ENCODE results near the gene CCL14.

CCL14 gene

GRCh38 chr17:35988164-35988563 lies 1.6 kb upstream of the CCL14 start:
- DNase-seq: no peak

DNA sequence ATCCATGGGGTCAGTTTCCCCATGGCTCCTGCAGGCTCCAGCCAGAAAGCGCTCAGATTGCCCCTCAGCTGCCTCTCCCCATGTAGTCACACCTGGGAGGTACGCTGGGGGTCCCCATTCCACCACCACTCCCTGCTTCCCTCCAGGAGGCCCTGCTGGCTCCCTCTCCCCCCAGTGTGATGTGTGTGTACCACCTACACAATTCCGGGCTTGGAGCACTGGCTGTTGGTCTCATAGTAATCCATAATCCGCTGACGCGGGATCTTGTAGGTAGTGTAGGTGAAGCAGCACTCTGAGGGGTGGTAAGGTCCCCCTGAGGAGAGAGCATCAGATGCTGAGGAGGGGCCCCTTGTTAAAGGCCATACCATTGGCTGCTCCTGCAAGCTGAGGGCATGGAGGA lies 2.4 kb downstream of the CCL14 start:
- DNase-seq: no peak

GRCh38 chr17:35982409-35983191 lies 3.9 kb downstream of the CCL14 start:
- no peak for DNase-seq

GRCh38 chr17:35981908-35982330 lies 4.6 kb downstream of the CCL14 start:
- DNase-seq: no peak

- DNase-seq: no peak
Observed at GRCh38 chr17:35981246-35981645, 5.3 kb downstream of the CCL14 start, which contains the start of gene CCL16. Gene CCL16, minus strand, starts transcription at chr17:35981497. Its CDS starts 77 bp downstream, at chr17:35981420.

- no peak for DNase-seq
Observed at GRCh38 chr17:35978346-35978745, 8.2 kb downstream of the CCL14 start.

- no peak for DNase-seq
Observed at GRCh38 chr17:35977509-35977908, 9.0 kb downstream of the CCL14 start.

DNA sequence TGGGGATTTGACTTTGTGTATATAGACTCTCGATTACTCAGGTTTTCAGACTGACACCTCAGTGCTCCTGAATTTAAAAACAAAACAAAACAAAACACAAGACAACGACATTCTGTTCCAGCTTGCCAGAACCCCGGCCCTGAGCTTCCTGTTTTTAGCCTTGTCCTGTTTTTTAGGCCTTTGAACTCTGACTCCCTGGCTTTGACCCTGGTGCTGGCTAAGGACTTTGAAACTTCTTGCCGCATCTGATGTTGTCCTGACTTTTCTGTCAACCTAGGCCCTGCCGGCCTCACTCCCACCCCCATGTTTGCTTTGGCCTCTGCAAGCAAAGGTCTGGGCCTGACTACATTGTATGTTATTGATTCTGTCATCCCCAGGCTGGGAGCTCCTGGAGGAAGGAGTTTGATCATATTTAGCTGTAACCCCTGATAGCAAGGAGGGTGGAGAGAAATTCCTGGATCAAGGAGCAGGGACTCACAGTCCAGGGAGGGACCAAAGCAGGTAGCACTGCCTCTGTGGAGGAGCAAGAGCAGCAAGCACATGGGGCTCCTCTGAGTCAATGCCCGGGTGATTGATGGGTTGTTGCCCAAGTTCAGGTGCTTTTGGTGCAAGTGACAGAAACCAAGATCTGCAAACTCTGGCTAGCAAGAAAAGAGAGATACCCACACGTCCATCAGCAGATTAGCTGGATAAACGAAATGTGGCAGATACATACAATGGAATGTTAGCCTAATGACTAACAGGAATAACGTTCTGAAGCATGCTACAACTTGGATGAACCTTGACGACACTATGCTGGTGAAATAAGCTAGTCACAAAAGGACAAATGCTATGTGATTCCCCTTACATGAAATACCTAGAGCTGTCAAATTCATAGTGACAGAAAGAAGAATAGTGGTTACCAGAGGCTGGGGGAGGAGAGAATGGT lies 12.9 kb downstream of the CCL14 start:
- no peak for DNase-seq

DNA sequence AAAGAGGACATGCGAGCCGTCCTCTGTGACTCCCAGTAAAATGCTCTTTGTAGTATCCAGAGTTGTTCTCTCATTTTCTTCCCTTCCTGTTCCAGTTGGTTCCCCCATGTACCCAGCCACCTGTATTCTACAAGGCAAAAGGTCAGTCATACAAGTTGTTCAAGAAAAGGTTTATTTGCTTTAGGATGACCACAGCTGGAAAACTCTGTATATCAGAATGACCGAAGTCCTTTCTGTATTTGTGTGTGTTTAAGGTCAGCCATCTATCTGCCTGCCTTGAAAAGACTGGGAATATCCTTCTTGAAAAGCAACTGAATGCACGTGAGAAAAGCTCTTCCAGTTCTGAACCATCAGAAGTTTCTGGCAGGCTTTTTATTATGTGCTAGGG lies 13.6 kb downstream of the CCL14 start:
- DNase-seq: no peak

DNA sequence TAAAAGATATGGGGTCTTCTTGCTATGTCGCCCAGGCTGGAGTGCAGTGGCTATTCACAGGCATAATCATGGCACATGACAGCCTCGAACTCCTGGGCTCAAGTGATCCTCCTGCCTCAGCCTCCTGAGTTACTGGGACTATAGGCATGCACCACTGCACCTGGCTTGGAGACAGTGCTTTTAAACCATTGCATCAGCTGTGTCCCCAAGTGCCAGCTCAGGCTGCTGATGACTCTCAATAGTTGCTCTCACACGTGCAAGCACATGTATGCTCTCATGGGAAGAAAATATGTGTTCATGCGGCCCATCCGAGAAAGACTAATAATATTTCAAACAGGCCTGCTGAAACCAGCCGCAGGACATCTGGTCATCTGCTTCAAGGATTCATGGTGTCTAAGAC lies 14.0 kb downstream of the CCL14 start:
- no peak for DNase-seq

DNA sequence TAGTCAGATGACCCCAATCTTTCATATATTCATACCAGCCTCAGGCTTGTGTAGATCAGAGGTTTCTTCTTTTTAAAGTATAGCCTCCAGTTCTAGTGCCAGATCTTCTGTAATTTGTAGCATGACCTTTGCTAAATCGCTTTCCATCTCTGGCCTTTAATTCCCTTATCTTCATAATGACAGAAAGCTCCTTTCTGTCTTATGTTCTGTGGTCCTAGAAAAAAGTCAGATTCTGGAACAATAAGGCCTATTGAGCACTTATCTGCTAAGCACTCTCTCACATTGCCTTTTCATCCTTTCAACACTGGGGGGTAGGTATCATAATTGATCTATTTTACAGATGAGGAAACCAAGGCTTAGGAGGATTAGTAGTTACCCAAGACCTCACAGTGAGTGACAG lies 14.5 kb downstream of the CCL14 start:
- DNase-seq: no peak

GRCh38 chr17:35969558-35970380 lies 16.8 kb downstream of the CCL14 start:
- peak; percentile 61 for DNase-seq

- DNase-seq: no peak
Observed at GRCh38 chr17:35968520-35969054, 17.9 kb downstream of the CCL14 start.

- no peak for DNase-seq
Observed at GRCh38 chr17:35965272-35965671, 21.3 kb downstream of the CCL14 start.

DNA sequence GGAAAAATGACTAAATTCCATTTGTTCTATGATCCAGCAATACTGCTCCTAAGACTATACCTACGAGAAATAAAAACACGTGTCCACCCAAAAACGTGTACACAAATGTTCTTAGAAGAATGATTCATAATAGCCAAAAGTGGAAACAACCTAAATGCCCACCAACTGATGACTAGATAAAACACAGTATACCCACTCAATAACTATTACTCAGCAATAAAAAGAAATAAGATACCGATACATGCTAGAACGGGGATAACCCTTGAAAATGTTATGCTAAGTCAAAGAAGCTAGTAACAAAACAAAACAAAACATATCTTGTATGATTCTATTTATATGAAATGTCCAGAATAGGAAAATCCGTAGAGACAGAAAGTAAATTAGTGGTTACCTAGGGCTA lies 22.9 kb downstream of the CCL14 start:
- no peak for DNase-seq

- DNase-seq: no peak
Observed at GRCh38 chr17:35953720-35954119, 32.8 kb downstream of the CCL14 start.

DNA sequence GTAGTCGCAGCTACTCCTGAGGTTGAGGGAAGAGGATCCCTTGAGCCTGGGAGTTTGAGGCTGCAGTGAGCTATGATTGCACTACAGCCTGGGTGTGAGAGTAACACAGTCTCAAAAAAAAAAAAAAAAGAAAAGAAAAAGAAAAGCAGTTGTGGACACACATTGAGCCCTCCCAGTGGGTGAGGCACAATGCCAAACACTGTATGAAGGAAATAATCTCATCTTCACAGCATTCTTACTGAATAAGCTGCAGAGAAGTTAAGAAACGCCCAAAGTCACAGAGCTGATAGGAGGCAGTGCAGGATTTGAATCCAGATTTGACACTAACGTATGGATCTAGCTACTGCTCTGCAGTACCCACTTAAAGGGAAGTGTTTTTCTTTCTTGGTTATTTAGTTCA lies 37.1 kb downstream of the CCL14 start:
- no peak for DNase-seq

DNA sequence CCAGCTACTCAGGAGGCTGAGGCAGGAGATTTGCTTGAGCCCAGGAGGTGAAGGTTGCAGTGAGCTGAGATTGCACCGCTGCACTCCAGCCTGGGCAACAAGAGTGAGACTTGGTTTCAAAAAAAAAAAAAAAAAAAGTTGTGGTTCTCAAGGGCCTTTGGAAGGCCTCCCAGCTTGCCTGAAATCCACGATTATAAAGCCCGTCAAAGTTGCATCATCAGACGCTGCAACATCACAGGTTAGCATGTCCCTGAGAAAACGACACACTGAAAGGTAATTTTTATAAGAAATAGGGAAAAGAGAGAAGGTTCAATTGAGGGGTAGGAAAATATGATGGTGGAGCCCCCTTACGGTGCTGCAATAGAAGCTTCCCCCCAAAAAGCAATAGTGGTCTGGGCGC lies 38.4 kb downstream of the CCL14 start:
- DNase-seq: no peak

GRCh38 chr17:35947156-35947585 lies 39.4 kb downstream of the CCL14 start:
- peak; percentile 19 for DNase-seq

GRCh38 chr17:35944151-35944550 lies 42.4 kb downstream of the CCL14 start:
- no peak for DNase-seq

DNA sequence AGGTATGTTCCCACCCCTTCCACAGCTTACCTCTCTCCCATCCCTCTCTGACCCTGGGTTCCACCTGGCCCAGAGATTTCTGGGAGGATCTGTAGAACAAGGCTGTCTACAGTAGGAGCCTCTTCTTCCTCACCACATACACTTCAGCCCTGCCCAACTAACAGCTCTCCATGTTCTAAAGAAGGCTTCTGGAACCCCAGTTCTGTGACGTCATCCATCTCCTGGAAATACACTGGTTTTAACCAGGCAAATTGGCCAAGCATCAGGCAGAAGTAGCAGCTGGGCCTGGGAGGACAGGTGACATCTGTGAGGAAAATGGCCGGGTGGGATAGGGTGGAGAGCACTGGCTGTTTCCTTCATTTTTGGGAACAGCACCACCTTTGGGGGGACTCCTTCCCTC lies 43.0 kb downstream of the CCL14 start, which contains the start of gene LYZL6:
TSS of gene LYZL6 (minus strand) at position 177 of the 400 bp plus-strand sequence. CDS start 4,357 bp downstream, outside the sequence.
- no peak for DNase-seq

DNA sequence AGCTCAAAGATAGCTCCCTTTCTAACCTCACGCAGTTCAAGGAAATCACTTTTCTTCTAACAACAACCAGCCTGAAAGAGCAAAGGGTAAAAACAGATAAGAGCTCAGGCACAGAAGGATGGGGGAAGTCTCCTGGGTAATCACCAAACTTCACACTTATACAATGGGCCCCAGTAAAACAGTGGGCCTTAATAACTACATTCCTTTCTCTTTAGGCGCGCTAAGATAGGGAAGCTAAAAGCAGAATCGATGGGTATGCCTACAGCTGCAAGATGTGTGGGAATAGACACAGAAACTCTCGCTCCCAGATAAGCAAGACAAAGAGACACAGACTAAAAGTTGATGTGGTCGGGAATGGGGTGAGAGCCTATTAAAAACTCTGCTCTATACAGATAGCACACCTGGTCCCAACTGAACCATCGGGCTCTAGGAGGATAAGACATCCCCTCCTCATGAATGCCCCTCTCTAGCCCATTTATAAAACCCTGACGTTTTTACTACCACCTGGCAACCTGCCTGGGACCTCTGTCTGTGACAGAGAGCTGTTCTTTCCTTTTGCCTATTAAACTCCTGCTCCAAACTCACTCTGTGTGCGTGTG lies 43.8 kb downstream of the CCL14 start:
- DNase-seq: no peak

Measured in stimulated activated CD4-positive, alpha-beta T cell treated with anti-CD3 and anti-CD28 coated beads, Interleukin-12 subunit alpha, Interleukin-12 subunit beta, amount 100 ng/mL, for 4 hours (primary cell).